GM15510 (cell line): ENCODE measurements around the gene MSL1.
A peak's percentile ranks its signal among the peaks of the same experiment; 100 is the strongest.

Experiments used
- POLR2A ChIP-seq: IDR thresholded peaks from 3 replicates; pipeline ENCODE4 v1.6.1; 2011; ENCODE audit warnings: borderline replicate concordance; ENCODE audit not compliant: insufficient read length; ENCODE audit errors: extremely low read depth

The MSL1 gene

GRCh38 chr17:40170325-40170724 is 48.6 kb downstream of the MSL1 start:
- TF ChIP-seq POLR2A: no peak

- TF ChIP-seq POLR2A: no peak
These were observed 50.0 kb downstream of the MSL1 start for GRCh38 chr17:40171750-40172149.

- no peak for TF ChIP-seq POLR2A
These were observed 51.5 kb downstream of the MSL1 start for GRCh38 chr17:40173091-40173777.

- TF ChIP-seq POLR2A: no peak
These were observed 52.0 kb downstream of the MSL1 start for GRCh38 chr17:40173778-40174135.

GRCh38 chr17:40174514-40174913 is 52.7 kb downstream of the MSL1 start:
- no peak for TF ChIP-seq POLR2A

- no peak for TF ChIP-seq POLR2A
These were observed 54.4 kb downstream of the MSL1 start for GRCh38 chr17:40175928-40176753.

GRCh38 chr17:40176754-40177110 is 55.0 kb downstream of the MSL1 start:
- no peak for TF ChIP-seq POLR2A

GRCh38 chr17:40177275-40177874 is 55.6 kb downstream of the MSL1 start, which contains the start of gene RAPGEFL1:
RAPGEFL1 (plus strand) TSS chr17:40177470; CDS start chr17:40177862, 392 bp downstream.
- peak; percentile 32 for TF ChIP-seq POLR2A

- no peak for TF ChIP-seq POLR2A
These were observed 56.3 kb downstream of the MSL1 start for GRCh38 chr17:40178021-40178601.

GRCh38 chr17:40178660-40179059 is 56.9 kb downstream of the MSL1 start:
- no peak for TF ChIP-seq POLR2A

- TF ChIP-seq POLR2A: no peak
These were observed 58.3 kb downstream of the MSL1 start for GRCh38 chr17:40179923-40180659.

GRCh38 chr17:40180694-40181093 is 58.9 kb downstream of the MSL1 start:
- TF ChIP-seq POLR2A: no peak

GRCh38 chr17:40181205-40181604 is 59.4 kb downstream of the MSL1 start:
- TF ChIP-seq POLR2A: no peak

GRCh38 chr17:40182606-40183005 is 60.8 kb downstream of the MSL1 start:
- no peak for TF ChIP-seq POLR2A
